NB4 (cell line): ENCODE data around the gene ATP4B.

ENCODE experiments used
- DNase-seq: peaks from one replicate; pipeline ENCODE4 v3.0.0; 2010; ENCODE audit warnings: low read depth
- H3K4me3 ChIP-seq: one replicate; pipeline ENCODE4 v1.5.1; 2011; ENCODE audit warnings: mild to moderate bottlenecking, low read depth, low read length, moderate library complexity
- CTCF ChIP-seq: IDR thresholded peaks from one replicate; pipeline ENCODE4 v1.5.1; 2012; ENCODE audit warnings: low read depth, low read length
- MAX ChIP-seq: IDR thresholded peaks from 2 replicates; pipeline ENCODE4 v1.6.1; 2011; ENCODE audit warnings: low read depth, low read length
- MYC ChIP-seq: IDR thresholded peaks from 2 replicates; pipeline ENCODE4 v1.6.1; 2011; ENCODE audit warnings: low read depth, low read length
- POLR2A ChIP-seq: IDR thresholded peaks from 2 replicates; pipeline ENCODE4 v1.6.1; 2011; ENCODE audit warnings: mild to moderate bottlenecking; ENCODE audit not compliant: insufficient read length; ENCODE audit errors: extremely low read depth

The ATP4B gene

GRCh38 chr13:113669231-113669754, 11.3 kb upstream of the ATP4B start:
- DNase-seq, result no peak
- TF ChIP-seq POLR2A (no peak), MAX (no peak), CTCF (no peak), MYC (no peak)
- H3K4me3 ChIP-seq, result no peak overlapping the region

GRCh38 chr13:113668491-113668971, 10.5 kb upstream of the ATP4B start:
- no peak overlapping the region for H3K4me3 ChIP-seq
- no peak for DNase-seq
- no peak for TF ChIP-seq POLR2A
- no peak for TF ChIP-seq MAX
- TF ChIP-seq MYC, result no peak
- TF ChIP-seq CTCF, result no peak

- DNase-seq, result no peak
- TF ChIP-seq CTCF (no peak), POLR2A (no peak), MAX (no peak), MYC (no peak)
- no peak overlapping the region for H3K4me3 ChIP-seq
Measured at GRCh38 chr13:113667771-113668490, 9.9 kb upstream of the ATP4B start.

- TF ChIP-seq MYC, result no peak
- no peak for TF ChIP-seq CTCF
- TF ChIP-seq POLR2A, result no peak
- TF ChIP-seq MAX, result no peak
- no peak for DNase-seq
- no peak within 1 kb of the TSS for H3K4me3 ChIP-seq
Measured at GRCh38 chr13:113666951-113667701, 9.1 kb upstream of the ATP4B start, which contains the start of gene GRK1. TSS of gene GRK1 (plus strand) at chr13:113667219. CDS start at chr13:113667387, 168 bp downstream.

- no peak for TF ChIP-seq MYC
- TF ChIP-seq CTCF, result no peak
- TF ChIP-seq POLR2A, result no peak
- no peak for TF ChIP-seq MAX
- H3K4me3 ChIP-seq, result no peak overlapping the region
- DNase-seq, result no peak
Measured at GRCh38 chr13:113666329-113666670, 8.3 kb upstream of the ATP4B start.
